Ascending aorta (tissue), 2 donors: ENCODE measurements around the gene IL1RN. TPM values are rescaled to one million over a fixed set of nuclear protein-coding genes. Genes with fewer than 3 reads are reported as not detected.

Experiments
- DNase-seq, 2 donors: peaks; one replicate each; pipeline ENCODE4 v3.0.0-alpha.2; 2019; ENCODE audit warnings: low spot score in 2 of 2
- H3K27ac ChIP-seq, 2 donors: fragments of 200-600 bp; sonication (generic); one replicate each; pipeline ENCODE4 v1.5.1; 2016 to 2017; ENCODE audit warnings: mild to moderate bottlenecking in 1 of 2
- H3K27me3 ChIP-seq: fragments of 200-600 bp; sonication (generic); one replicate; pipeline ENCODE4 v1.5.1; 2017
- H3K36me3 ChIP-seq, 2 donors: fragments of 200-600 bp; sonication (generic); one replicate each; pipeline ENCODE4 v1.5.1; 2016
- H3K4me1 ChIP-seq, 2 donors: fragments of 200-600 bp; sonication (generic); one replicate each; pipeline ENCODE4 v1.5.1; 2016 to 2017; ENCODE audit warnings: mild to moderate bottlenecking in 1 of 2
- H3K4me3 ChIP-seq, 2 donors: fragments of 200-600 bp; sonication (generic); one replicate each; pipeline ENCODE4 v1.5.1; 2016 to 2017; ENCODE audit warnings: mild to moderate bottlenecking in 1 of 2
- H3K9me3 ChIP-seq, 2 donors: fragments of 200-600 bp; sonication (generic); one replicate each; pipeline ENCODE4 v1.5.1; 2016
- intact Hi-C: fragments of 100-400 bp; cut with DNase I; formaldehyde crosslinking; loops from one replicate; pipeline ENCODE4 v1.15.1; 2023
- total RNA-seq: library from RNA; depleted of rRNA; stranded (reverse); fragments of >200 nt; gene quantifications from one replicate; pipeline ENCODE4 v1.1.0, GENCODE V29; 2016
- TF ChIP-seq, protein P1 (sequence below), 3 experiments: fragments of 200-600 bp in 2 of 3; fragments of 450-650 bp in 1 of 3; sonication (generic) in 2 of 3; IDR thresholded peaks; one replicate each; pipeline ENCODE4 v1.5.1; 2016 to 2019; ENCODE audit warnings: antibody characterized with exemption in 3 of 3, mild to moderate bottlenecking in 1 of 3, moderate library complexity in 1 of 3

IL1RN gene
- total RNA-seq, 1 donor from 2014 or later: not detected

DNA sequence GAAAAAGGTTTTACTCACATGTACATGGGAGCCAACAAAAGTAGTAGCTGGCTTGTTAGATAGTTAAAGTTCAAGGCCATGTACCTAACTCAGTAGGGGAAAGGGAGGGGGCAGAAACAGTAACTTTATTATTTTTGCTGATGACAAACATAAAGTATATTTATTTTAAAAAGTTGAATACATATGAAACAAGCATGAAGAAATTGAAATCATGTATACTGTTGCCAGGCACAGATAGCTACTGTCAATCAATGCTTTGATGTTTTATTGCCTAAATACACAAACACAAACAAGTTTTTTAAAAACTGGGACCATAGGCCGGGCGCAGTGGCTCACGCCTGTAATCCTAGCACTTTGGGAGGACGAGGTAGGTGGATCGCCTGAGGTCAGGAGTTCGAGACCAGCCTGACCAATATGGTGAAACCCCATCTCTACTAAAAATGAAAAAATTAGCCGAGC, 38.8 kb downstream of the IL1RN start:
- H3K36me3 ChIP-seq: no peaks in the 10 kb centered on the region
- intact Hi-C loops: no loop called here
- no peaks in the 10 kb centered on the region for H3K9me3 ChIP-seq
- no peaks in the 10 kb centered on the region for H3K4me1 ChIP-seq
- no peaks in the 10 kb centered on the region for H3K27me3 ChIP-seq
- H3K4me3 ChIP-seq: no peak overlapping the region
- no peak overlapping the region for H3K27ac ChIP-seq
- TF ChIP-seq, protein P1, sequence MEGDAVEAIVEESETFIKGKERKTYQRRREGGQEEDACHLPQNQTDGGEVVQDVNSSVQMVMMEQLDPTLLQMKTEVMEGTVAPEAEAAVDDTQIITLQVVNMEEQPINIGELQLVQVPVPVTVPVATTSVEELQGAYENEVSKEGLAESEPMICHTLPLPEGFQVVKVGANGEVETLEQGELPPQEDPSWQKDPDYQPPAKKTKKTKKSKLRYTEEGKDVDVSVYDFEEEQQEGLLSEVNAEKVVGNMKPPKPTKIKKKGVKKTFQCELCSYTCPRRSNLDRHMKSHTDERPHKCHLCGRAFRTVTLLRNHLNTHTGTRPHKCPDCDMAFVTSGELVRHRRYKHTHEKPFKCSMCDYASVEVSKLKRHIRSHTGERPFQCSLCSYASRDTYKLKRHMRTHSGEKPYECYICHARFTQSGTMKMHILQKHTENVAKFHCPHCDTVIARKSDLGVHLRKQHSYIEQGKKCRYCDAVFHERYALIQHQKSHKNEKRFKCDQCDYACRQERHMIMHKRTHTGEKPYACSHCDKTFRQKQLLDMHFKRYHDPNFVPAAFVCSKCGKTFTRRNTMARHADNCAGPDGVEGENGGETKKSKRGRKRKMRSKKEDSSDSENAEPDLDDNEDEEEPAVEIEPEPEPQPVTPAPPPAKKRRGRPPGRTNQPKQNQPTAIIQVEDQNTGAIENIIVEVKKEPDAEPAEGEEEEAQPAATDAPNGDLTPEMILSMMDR (IDR thresholded peaks at IDR 0.05): no peak
- no peak for DNase-seq

DNA sequence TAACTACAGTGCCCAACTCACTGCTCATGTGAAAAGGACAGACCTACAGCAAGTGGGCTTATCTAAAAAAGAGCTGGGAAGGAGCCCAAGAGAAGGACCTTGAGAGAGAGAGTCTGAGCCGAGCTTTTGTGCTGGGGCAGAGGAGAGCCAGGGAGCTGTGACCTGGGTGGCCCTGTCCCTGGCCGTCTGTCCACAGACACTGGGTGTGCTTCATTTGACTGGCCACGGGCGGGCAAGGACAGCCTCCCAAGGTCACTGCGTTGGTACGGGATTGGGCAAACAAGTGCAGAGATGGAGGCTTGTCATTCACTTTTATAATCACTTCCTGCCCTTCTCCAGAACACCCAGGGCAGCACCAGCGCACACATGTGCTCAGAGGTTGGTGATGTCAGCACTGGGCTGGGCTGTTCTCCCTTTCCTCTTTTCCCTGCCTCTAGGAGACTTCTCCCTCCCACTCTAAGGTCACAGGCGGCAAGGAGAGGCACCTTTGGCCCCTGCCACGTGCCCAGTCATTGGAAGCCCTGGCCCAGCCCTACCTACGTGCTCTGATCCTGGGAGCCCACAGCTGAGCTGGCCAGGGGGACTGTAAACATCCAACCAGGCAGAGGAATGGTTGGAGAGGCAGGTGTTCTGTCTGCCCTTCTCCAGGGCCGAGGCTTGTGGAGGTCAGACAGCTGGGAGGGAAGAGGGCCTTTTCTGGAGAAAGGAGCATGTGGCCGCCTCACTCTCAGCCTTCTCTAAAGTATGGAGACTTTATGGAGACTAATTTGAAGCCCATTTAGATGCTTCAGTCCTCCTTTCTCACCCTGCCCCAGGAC, 39.9 kb downstream of the IL1RN start:
- no peaks in the 10 kb centered on the region for H3K4me1 ChIP-seq
- no peak overlapping the region for H3K27ac ChIP-seq
- H3K27me3 ChIP-seq: no peaks in the 10 kb centered on the region
- no peak for DNase-seq
- no peak overlapping the region for H3K4me3 ChIP-seq
- TF ChIP-seq, protein P1 (IDR thresholded peaks at IDR 0.05): no peak
- no peaks in the 10 kb centered on the region for H3K9me3 ChIP-seq
- H3K36me3 ChIP-seq: no peaks in the 10 kb centered on the region
- intact Hi-C loops: no loop called here

DNA sequence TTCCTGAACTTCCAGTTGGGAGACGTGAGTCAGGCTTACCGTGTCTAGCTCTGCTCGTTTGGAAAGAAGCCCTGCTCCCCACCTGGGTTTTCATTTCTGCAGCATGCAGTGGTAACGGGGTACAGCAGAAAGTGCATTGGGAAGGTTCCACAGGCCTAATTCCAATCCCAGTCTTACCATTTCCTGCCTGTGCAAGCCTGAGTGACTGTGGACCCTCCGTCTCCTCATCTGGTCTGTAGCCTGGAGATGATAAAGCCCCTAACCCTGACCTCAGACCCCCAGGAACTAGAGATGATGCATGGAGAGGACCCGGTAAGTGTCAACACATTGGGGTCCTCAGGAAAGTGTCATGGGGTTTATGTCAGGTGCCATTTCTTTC, 40.6 kb downstream of the IL1RN start:
- Histone ChIP-seq H3K4me3 (no peak overlapping the region), H3K9me3 (no peaks in the 10 kb centered on the region), H3K36me3 (no peaks in the 10 kb centered on the region), H3K4me1 (no peaks in the 10 kb centered on the region), H3K27me3 (no peaks in the 10 kb centered on the region), H3K27ac (no peak overlapping the region)
- TF ChIP-seq, protein P1 (IDR thresholded peaks at IDR 0.05): no peak
- DNase-seq: no peak
- intact Hi-C loops: no loop called here

DNA sequence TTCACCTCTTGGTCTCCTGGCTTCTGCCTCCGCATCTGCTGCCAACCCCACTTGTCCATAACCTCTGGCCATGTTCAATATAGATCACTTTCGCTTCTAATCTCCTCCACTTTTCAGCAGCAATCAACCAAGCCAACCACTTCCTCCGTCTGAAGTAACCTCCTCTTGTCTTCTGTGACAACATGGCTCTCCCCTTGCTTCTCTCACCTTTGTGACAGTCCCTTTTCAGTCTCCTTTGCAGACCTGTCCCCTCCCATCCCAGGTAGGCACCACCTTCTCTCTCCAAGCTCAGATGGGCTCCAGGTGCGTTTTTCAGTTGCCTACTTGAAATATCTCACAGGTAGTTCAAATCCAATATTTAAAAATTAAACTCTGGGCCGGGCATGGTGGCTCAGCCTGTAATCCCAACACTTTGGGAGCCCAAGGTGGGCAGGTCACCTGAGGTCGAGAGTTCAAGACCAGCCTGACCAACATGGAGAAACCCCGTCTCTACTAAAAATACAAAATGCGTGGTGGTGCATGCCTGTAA, 41.7 kb downstream of the IL1RN start:
- Histone ChIP-seq H3K27ac (no peak overlapping the region), H3K4me3 (no peak overlapping the region), H3K36me3 (no peaks in the 10 kb centered on the region), H3K27me3 (no peaks in the 10 kb centered on the region), H3K9me3 (no peaks in the 10 kb centered on the region), H3K4me1 (no peaks in the 10 kb centered on the region)
- TF ChIP-seq, protein P1 (IDR thresholded peaks at IDR 0.05): no peak
- intact Hi-C loops: no loop called here
- DNase-seq: no peak

DNA sequence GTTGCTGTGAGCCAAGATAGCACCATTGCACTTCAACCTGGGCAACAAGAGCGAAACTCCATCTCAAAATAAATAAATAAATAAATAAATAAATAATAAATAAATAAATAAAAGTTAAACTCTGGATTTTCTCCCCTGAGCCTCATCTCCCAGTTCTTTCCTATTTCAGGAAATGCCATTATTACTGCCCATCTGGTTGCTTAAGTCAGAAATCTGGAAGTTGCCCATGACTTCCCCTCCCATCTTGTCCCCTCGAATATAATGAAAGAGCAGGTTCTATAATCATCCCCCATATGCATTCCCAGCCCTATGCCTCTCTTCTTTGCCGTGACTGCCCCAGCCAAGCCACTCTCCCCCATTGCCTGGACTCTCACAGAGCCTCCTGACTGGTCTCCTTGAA, 42.2 kb downstream of the IL1RN start:
- intact Hi-C loops: no loop called here
- no peak overlapping the region for H3K27ac ChIP-seq
- no peak for DNase-seq

More for the DNA sequence above, 42.2 kb downstream of the IL1RN start:
- no peaks in the 10 kb centered on the region for H3K27me3 ChIP-seq
- no peaks in the 10 kb centered on the region for H3K36me3 ChIP-seq
- H3K4me1 ChIP-seq: no peaks in the 10 kb centered on the region
- no peak overlapping the region for H3K4me3 ChIP-seq
- H3K9me3 ChIP-seq: no peaks in the 10 kb centered on the region
- TF ChIP-seq, protein P1 (IDR thresholded peaks at IDR 0.05): no peak
